ENCODE data around the gene WFDC2. TPM values are rescaled to one million over a fixed set of nuclear protein-coding genes. Genes with fewer than 3 reads are reported as not detected.

Gene WFDC2
- total RNA-seq, 3 donors from 2014 or later (not counting 1 experiment from before 2014, with no cell fraction given) = not detected

GRCh38 chr20:45503403-45503802 lies 33.9 kb downstream of the WFDC2 start:
- no peak overlapping the region for H3K4me3 Mint-ChIP-seq
- WGBS (ENCODE audit: insufficient coverage) = 20% methylated on average over 1 of the region's 2 CpGs
- no peak for DNase-seq
- H3K4me1 Mint-ChIP-seq = no peaks in the 10 kb centered on the region
- H3K27me3 Mint-ChIP-seq (ENCODE audit: low read depth in 2 of 2) = peaks cover 14 to 48% of the 10 kb centered on the region in 2 donors
- no peaks in the 10 kb centered on the region for H3K9me3 Mint-ChIP-seq
- Histone ChIP-seq H3K36me3 (ENCODE audit: control insufficient read depth, insufficient read depth, low read length) (no peaks in the 10 kb centered on the region), H3K4me1 (ENCODE audit: control insufficient read depth, insufficient read depth, low read length) (no peaks in the 10 kb centered on the region), H3K27me3 (ENCODE audit: control insufficient read depth, insufficient read depth, low read length) (peaks cover 7% of the 10 kb centered on the region), H3K4me3 (ENCODE audit: low read length) (no peak overlapping the region), H3K27ac (ENCODE audit: low read length) (no peak overlapping the region), H3K9me3 (ENCODE audit: control insufficient read depth, insufficient read depth, low read length) (no peaks in the 10 kb centered on the region)
- intact Hi-C loops (cut with micrococcal nuclease) = no loop called here
- no peak overlapping the region for H3K27ac Mint-ChIP-seq
- no peak for ATAC-seq
- no peak for TF ChIP-seq CTCF (IDR thresholded peaks at IDR 0.05)
- H3K36me3 Mint-ChIP-seq = no peaks in the 10 kb centered on the region

GRCh38 chr20:45506398-45506797 lies 36.8 kb downstream of the WFDC2 start:
- ATAC-seq = no peak
- no peak overlapping the region for H3K4me3 ChIP-seq (ENCODE audit: low read length)
- Mint-ChIP-seq H3K4me1 (no peaks in the 10 kb centered on the region), H3K27me3 (ENCODE audit: low read depth in 2 of 2) (peaks cover 19 to 41% of the 10 kb centered on the region in 2 donors), H3K4me3 (no peak overlapping the region), H3K36me3 (no peaks in the 10 kb centered on the region), H3K9me3 (no peaks in the 10 kb centered on the region), H3K27ac (no peak overlapping the region)
- intact Hi-C loops (cut with micrococcal nuclease) = no loop called here
- peaks cover 5% of the 10 kb centered on the region for H3K27me3 ChIP-seq (ENCODE audit: control insufficient read depth, insufficient read depth, low read length)
- no peak for DNase-seq
- no peaks in the 10 kb centered on the region for H3K9me3 ChIP-seq (ENCODE audit: control insufficient read depth, insufficient read depth, low read length)
- no peaks in the 10 kb centered on the region for H3K4me1 ChIP-seq (ENCODE audit: control insufficient read depth, insufficient read depth, low read length)
- 70% methylated on average over 2 of the region's 2 CpGs for WGBS (ENCODE audit: insufficient coverage)
- TF ChIP-seq CTCF (IDR thresholded peaks at IDR 0.05) = no peak
- H3K36me3 ChIP-seq (ENCODE audit: control insufficient read depth, insufficient read depth, low read length) = no peaks in the 10 kb centered on the region
- no peak overlapping the region for H3K27ac ChIP-seq (ENCODE audit: low read length)

- no peak for ATAC-seq
Measured at GRCh38 chr20:45507011-45507820, 37.7 kb downstream of the WFDC2 start.

More at GRCh38 chr20:45507011-45507820, 37.7 kb downstream of the WFDC2 start:
- Mint-ChIP-seq H3K27me3 (ENCODE audit: low read depth in 2 of 2) (peaks cover 20 to 41% of the 10 kb centered on the region in 2 donors), H3K36me3 (no peaks in the 10 kb centered on the region), H3K9me3 (no peaks in the 10 kb centered on the region), H3K27ac (no peak overlapping the region), H3K4me1 (no peaks in the 10 kb centered on the region), H3K4me3 (no peak overlapping the region)
- no peak for TF ChIP-seq CTCF (IDR thresholded peaks at IDR 0.05)
- no peak for DNase-seq
- Histone ChIP-seq H3K27me3 (ENCODE audit: control insufficient read depth, insufficient read depth, low read length) (peaks cover 5% of the 10 kb centered on the region), H3K36me3 (ENCODE audit: control insufficient read depth, insufficient read depth, low read length) (no peaks in the 10 kb centered on the region), H3K27ac (ENCODE audit: low read length) (no peak overlapping the region), H3K4me3 (ENCODE audit: low read length) (no peak overlapping the region), H3K9me3 (ENCODE audit: control insufficient read depth, insufficient read depth, low read length) (no peaks in the 10 kb centered on the region), H3K4me1 (ENCODE audit: control insufficient read depth, insufficient read depth, low read length) (no peaks in the 10 kb centered on the region)
- 80% methylated on average over 4 of the region's 5 CpGs for WGBS (ENCODE audit: insufficient coverage)
- intact Hi-C loops (cut with micrococcal nuclease) = no loop called here
